ENCODE results near the gene BUB3. TPM values are rescaled to one million over a fixed set of nuclear protein-coding genes. Genes with fewer than 3 reads are reported as not detected.

BUB3 gene
- total RNA-seq, 4 donors from 2014 or later: 78.0 to 129 (median 95.9) TPM

DNA sequence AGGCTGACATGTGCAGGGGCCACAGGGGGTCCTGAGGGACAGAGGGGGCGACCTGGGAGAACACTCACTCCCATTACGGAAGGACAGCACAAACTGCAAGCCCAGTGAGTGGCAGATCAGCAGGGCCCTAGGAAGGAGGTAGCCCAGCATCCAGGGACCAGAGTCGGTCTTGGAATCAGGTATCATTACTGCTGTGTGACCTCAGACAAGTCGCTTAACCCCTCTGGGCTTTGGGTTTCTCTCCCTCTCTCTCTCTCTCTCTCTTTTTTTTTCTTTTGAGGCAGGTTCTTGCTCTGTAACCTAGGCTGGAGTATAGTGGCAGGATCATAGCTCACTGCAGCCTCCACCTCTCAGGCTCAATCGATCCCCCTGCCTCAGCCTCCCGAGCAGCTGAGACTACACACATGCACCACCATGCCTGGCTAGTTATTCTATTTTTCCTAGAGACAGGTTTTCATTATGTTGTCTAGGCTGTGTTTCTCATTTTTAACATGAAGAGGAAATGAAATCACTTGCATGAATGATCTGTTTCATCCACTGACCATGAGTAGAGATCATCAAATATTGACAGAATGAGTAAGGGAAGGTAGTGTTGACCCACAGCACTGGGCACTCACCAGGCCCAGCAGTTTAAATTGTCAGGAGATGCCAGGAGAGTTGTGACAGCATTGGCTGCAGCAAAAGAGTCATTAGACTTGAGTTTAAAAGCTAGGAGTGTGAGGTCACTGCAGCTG is 49.4 kb downstream of the BUB3 start:
- no peak for TF ChIP-seq CTCF (IDR thresholded peaks at IDR 0.05; ENCODE audit: low read depth)

- TF ChIP-seq CTCF (IDR thresholded peaks at IDR 0.05; ENCODE audit: low read depth): no peak
These were observed 49.9 kb downstream of the BUB3 start for GRCh38 chr10:123204127-123204461.

- no peak for TF ChIP-seq CTCF (IDR thresholded peaks at IDR 0.05; ENCODE audit: low read depth)
These were observed 50.8 kb downstream of the BUB3 start for GRCh38 chr10:123205041-123205440.

DNA sequence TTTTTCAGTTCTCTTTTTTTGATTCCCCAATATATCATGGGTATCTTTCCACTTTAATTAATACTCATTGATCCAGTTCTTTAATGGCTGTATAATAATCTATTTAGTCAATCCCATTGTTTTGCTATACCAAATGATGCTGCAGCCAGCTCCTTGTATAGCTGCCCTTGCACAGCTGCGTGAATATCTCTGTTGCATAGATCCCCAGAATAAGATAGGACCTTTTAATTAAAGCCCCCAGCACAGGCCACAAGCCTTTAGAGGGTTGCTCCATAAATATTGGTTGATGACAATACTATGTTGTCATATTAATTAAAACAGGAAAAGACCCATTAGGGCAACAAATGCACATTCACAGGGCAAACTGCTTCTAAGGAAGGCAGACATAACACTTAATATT is 57.9 kb downstream of the BUB3 start:
- TF ChIP-seq CTCF (IDR thresholded peaks at IDR 0.05; ENCODE audit: low read depth): no peak

DNA sequence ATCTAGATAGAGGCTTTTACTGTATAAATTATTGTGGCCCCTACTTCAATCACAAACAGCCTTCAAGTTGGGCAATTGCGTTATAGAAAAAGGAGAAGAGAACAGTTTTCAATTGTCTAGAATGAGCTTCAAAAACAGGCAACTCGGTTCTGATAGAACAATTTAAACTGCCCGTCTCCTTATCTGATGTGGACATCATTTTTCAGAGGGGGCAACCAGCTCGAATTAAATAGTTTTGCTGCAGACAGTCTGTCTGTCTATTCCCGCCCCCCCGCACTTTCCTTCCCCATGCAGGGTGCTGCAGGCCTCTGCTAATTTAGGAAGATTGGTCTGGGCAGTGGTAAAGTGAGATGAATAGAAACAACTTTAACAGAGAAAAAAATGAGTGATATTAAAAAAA is 58.4 kb downstream of the BUB3 start:
- TF ChIP-seq CTCF (IDR thresholded peaks at IDR 0.05; ENCODE audit: low read depth): no peak

DNA sequence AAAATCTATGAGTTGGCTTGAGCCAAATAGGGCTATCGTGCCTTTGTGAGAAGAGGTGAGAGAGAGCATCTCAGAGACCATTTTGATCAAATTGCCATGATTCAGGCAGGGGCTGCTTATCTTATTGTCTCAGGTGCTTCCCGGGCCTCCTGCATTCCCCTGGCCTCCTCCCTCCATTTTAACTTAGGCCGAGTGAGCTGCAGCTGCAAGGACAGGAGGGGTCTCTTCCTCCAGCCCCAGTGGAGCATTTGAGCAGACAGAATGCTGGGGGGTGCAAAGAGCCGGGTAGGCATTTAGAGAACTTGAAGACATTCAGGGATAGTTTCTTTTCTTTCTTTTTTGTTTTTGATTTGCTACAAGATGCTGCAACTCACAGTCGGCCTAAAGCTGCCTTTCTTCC is 59.0 kb downstream of the BUB3 start:
- no peak for TF ChIP-seq CTCF (IDR thresholded peaks at IDR 0.05; ENCODE audit: low read depth)

Other genes with a start within 250 kb of the BUB3 start
- gene FAM24A, start 243.8 kb upstream of the BUB3 start, total RNA-seq: not detected
- 10 to 100 TPM in 1 of 4 donors, 1 to 10 TPM in 3; 4.3 to 10.8 (median 7.0) TPM for gene C10orf88, start 200.2 kb upstream of the BUB3 start, total RNA-seq
- gene PSTK, start 174.0 kb upstream of the BUB3 start, total RNA-seq: 1 to 10 TPM; 2.4 to 6.2 (median 3.0) TPM
- gene IKZF5, start 145.6 kb upstream of the BUB3 start, total RNA-seq: 10 to 100 TPM; 10.4 to 16.0 (median 14.0) TPM
- 10 to 100 TPM; 15.6 to 25.6 (median 19.6) TPM for gene ACADSB, start 145.4 kb upstream of the BUB3 start, total RNA-seq
- gene HMX3, start 18.4 kb upstream of the BUB3 start, total RNA-seq: not detected
- not detected for gene HMX2, start 6.3 kb upstream of the BUB3 start, total RNA-seq

Measured in subcutaneous adipose tissue (tissue), 4 donors.